Measurements from ENCODE around the gene ZNF234.

- TF ChIP-seq POLR2AphosphoS5 (IDR thresholded peaks at IDR 0.05; ENCODE audit: low read depth, low read length) (no peak), CTCF (IDR thresholded peaks at IDR 0.05) (no peak), GATA2 (CRISPR knock-in tag; IDR thresholded peaks at IDR 0.05) (no peak), JUND (IDR thresholded peaks at IDR 0.05) (no peak), YY1 (IDR thresholded peaks at IDR 0.05; ENCODE audit: low read depth) (no peak), MXI1 (IDR thresholded peaks at IDR 0.05; ENCODE audit: low read depth, low read length) (no peak)
These were observed 8.4 kb downstream of the ZNF234 start for GRCh38 chr19:44149776-44150175.
